Measurements from ENCODE around the gene LRCH1. TPM values are rescaled to one million over a fixed set of nuclear protein-coding genes. Genes with fewer than 3 reads are reported as not detected.

LRCH1 gene
- total and polyA plus RNA-seq, 10 of the 15 experiments (the other 5 are each of a cell fraction or from before 2014, with no cell fraction given), result 5.3 to 48.9 (median 14.4) TPM

- no peaks in the 10 kb centered on the region for H3K27me3 ChIP-seq (replicated peaks in 1 of 2; ENCODE audit: control insufficient read depth in 2 of 2, insufficient read depth in 2 of 2, low read length in 1 of 2)
- ATAC-seq (peak; percentile 33; the same call in 2 of the 3 replicates), FAIRE-seq (no peak), DNase-seq (ENCODE audit: low read depth, low spot score) (no peak)
- ChIA-PET CTCF (interaction anchor here (0.9 to 7.1 kb wide), 10 partner anchors 22 to 229 kb away, joined by 3 to 92 read pairs (median 6); partner anchors contain the start of gene LRCH1), SMC1A (ENCODE audit: uncharacterized antibody, unreplicated experiment) (interaction anchor here (0.8 to 8.1 kb wide), 12 partner anchors 9 to 229 kb away, joined by 3 to 80 read pairs (median 6); partner anchors contain the start of gene LRCH1), POLR2A (no interaction called here), RAD21 (ENCODE audit: unreplicated experiment) (interaction anchor here (1.3 to 4.2 kb wide), 4 partner anchors 109 to 226 kb away, joined by 4 to 49 read pairs (median 10); no protein-coding TSS in a partner anchor)
- H3K4me2 ChIP-seq (ENCODE audit: control insufficient read depth, insufficient read depth), result no peak overlapping the region
- H3K27ac ChIP-seq (ENCODE audit: control insufficient read depth, insufficient read depth), result no peak overlapping the region
- H2AFZ ChIP-seq (ENCODE audit: control insufficient read depth, low read depth, low read length), result no peak overlapping the region
- intact Hi-C loops (cut with micrococcal nuclease; ENCODE audit: unreplicated experiment), result loop anchor here (2.0 kb wide), 1 partner anchor 169 kb away; no protein-coding TSS in a partner anchor
- peaks cover 3% of the 10 kb centered on the region; the same call in 1 of the 2 replicates for H4K20me1 ChIP-seq (ENCODE audit: control insufficient read depth, insufficient read depth)
- in situ Hi-C loops (cut with MboI), result no loop called here
- under 1% methylated on average over 8 of the region's 8 CpGs for WGBS (ENCODE audit: insufficient coverage, insufficient replicate concordance, low lambda C conversion rate, missing lambda C conversion rate)
- no peaks in the 10 kb centered on the region; the same call in 1 of the 2 replicates for H3K79me2 ChIP-seq (ENCODE audit: control insufficient read depth, insufficient read depth, low read length)
- no TSS peak for BruUV-seq (replicated peaks)
- H3K36me3 ChIP-seq (ENCODE audit: control insufficient read depth in 2 of 2, insufficient read depth in 2 of 2, low read length in 1 of 2), result peaks cover 2 to 13% of the 10 kb centered on the region in 2 experiments
- no peaks in the 10 kb centered on the region; the same call in 2 of the 3 replicates for H3K9me3 ChIP-seq (replicated peaks; ENCODE audit: control insufficient read depth, insufficient read depth, low read length)
- peaks cover 8% of the 10 kb centered on the region; the same call in 1 of the 2 replicates for H3K4me1 ChIP-seq (ENCODE audit: control insufficient read depth, insufficient read depth, low read length)
- H3K9ac ChIP-seq (ENCODE audit: control insufficient read depth, insufficient read depth, low read length), result no peak overlapping the region
- no peak overlapping the region for H3K4me3 ChIP-seq
- no peak for TF ChIP-seq ZNF622 (IDR thresholded peaks at IDR 0.05)
- TF ChIP-seq JUNB (IDR thresholded peaks at IDR 0.05), result peak; percentile 39; the same call in 1 of the 2 replicates
- no peak for TF ChIP-seq ZNF217 (IDR thresholded peaks at IDR 0.05)
- no peak for TF ChIP-seq TCF3 (IDR thresholded peaks at IDR 0.05; ENCODE audit: borderline replicate concordance, insufficient read depth, low read depth, low read length)
- no peak for TF ChIP-seq SIX5 (IDR thresholded peaks at IDR 0.05; ENCODE audit: low read depth, low read length, severe bottlenecking)
- no peak for TF ChIP-seq DPF2 (IDR thresholded peaks at IDR 0.05)
- no peak for TF ChIP-seq HDAC2 (IDR thresholded peaks at IDR 0.05)
- TF ChIP-seq GABPA (IDR thresholded peaks at IDR 0.05; ENCODE audit: low read depth), result no peak
- no peak for TF ChIP-seq FOXK2 (IDR thresholded peaks at IDR 0.05)
- TF ChIP-seq E4F1 (IDR thresholded peaks at IDR 0.05; ENCODE audit: borderline replicate concordance, partially characterized antibody), result no peak
- TF ChIP-seq CEBPZ (IDR thresholded peaks at IDR 0.05; ENCODE audit: low read depth, low read length), result no peak
- TF ChIP-seq ETV6 (conservative IDR thresholded peaks at IDR 0.05 in 1 of 2, IDR thresholded peaks at IDR 0.05 in 1 of 2; ENCODE audit: borderline replicate concordance in 1 of 2, low read depth in 1 of 2), result no peak
- no peak for TF ChIP-seq RB1 (IDR thresholded peaks at IDR 0.05; ENCODE audit: borderline replicate concordance)
- no peak for TF ChIP-seq MLLT1 (IDR thresholded peaks at IDR 0.05)
- 0 out of 2 replicates have a peak, but pooled peaks have one; percentile 6 for TF ChIP-seq MEF2A (IDR thresholded peaks at IDR 0.05; ENCODE audit: insufficient read depth, low read depth, low read length)
- TF ChIP-seq CREM (IDR thresholded peaks at IDR 0.05; ENCODE audit: low read depth), result no peak
Observed at GRCh38 chr13:46720189-46720588, 167.2 kb downstream of the LRCH1 start.

Data from GM12878 (cell line).